Hippocampal formation (tissue), 2 donors: Measurements from ENCODE around the gene NR1H3.

Source experiments
- DNase-seq, 2 donors: peaks; one replicate each; lab custom pipeline; 2025; lab: John Stamatoyannopoulos, UW

Gene NR1H3

GRCh38 chr11:47269829-47270305, 12.1 kb downstream of the NR1H3 start, which contains the start of gene MADD:
TSS of gene MADD (plus strand) at chr11:47270133.
- DNase-seq: peak; percentile 70 to 89

- peak in 1 of 2 donors; percentile 47 for DNase-seq
Measured at GRCh38 chr11:47270331-47271271, 12.8 kb downstream of the NR1H3 start.

GRCh38 chr11:47271328-47271727, 13.5 kb downstream of the NR1H3 start:
- DNase-seq: no peak

GRCh38 chr11:47271961-47272661, 14.3 kb downstream of the NR1H3 start:
- DNase-seq: peak in 1 of 2 donors; percentile 36

- DNase-seq: no peak
Measured at GRCh38 chr11:47272706-47273105, 14.9 kb downstream of the NR1H3 start.

- no peak for DNase-seq
Measured at GRCh38 chr11:47274495-47275235, 16.9 kb downstream of the NR1H3 start.

GRCh38 chr11:47276923-47277322, 19.1 kb downstream of the NR1H3 start:
- no peak for DNase-seq

- DNase-seq: no peak
Measured at GRCh38 chr11:47278058-47278457, 20.3 kb downstream of the NR1H3 start.

GRCh38 chr11:47278769-47279168, 21.0 kb downstream of the NR1H3 start:
- no peak for DNase-seq

- DNase-seq: no peak
Measured at GRCh38 chr11:47280099-47280498, 22.3 kb downstream of the NR1H3 start.

GRCh38 chr11:47280860-47281259, 23.1 kb downstream of the NR1H3 start:
- DNase-seq: no peak

GRCh38 chr11:47282462-47282861, 24.7 kb downstream of the NR1H3 start:
- no peak for DNase-seq

GRCh38 chr11:47284151-47284550, 26.4 kb downstream of the NR1H3 start:
- no peak for DNase-seq

GRCh38 chr11:47285969-47286770, 28.4 kb downstream of the NR1H3 start:
- no peak for DNase-seq

GRCh38 chr11:47288066-47288465, 30.3 kb downstream of the NR1H3 start:
- no peak for DNase-seq

- no peak for DNase-seq
Measured at GRCh38 chr11:47289856-47290255, 32.1 kb downstream of the NR1H3 start.

GRCh38 chr11:47295385-47295784, 37.6 kb downstream of the NR1H3 start:
- no peak for DNase-seq

- no peak for DNase-seq
Measured at GRCh38 chr11:47296045-47296444, 38.2 kb downstream of the NR1H3 start.

GRCh38 chr11:47299078-47299477, 41.3 kb downstream of the NR1H3 start:
- DNase-seq: no peak

- DNase-seq: no peak
Measured at GRCh38 chr11:47302853-47303252, 45.1 kb downstream of the NR1H3 start.
